ENCODE data around the gene CFAP68. TPM values are rescaled to one million over a fixed set of nuclear protein-coding genes. Genes with fewer than 3 reads are reported as not detected.
A peak's percentile ranks its signal among the peaks of the same experiment; 100 is the strongest.

Gene CFAP68
- total and polyA plus RNA-seq, 9 of the 15 experiments (the other 6 are each of a cell fraction or from before 2014, with no cell fraction given) = 22.8 to 72.3 (median 52.5) TPM

DNA sequence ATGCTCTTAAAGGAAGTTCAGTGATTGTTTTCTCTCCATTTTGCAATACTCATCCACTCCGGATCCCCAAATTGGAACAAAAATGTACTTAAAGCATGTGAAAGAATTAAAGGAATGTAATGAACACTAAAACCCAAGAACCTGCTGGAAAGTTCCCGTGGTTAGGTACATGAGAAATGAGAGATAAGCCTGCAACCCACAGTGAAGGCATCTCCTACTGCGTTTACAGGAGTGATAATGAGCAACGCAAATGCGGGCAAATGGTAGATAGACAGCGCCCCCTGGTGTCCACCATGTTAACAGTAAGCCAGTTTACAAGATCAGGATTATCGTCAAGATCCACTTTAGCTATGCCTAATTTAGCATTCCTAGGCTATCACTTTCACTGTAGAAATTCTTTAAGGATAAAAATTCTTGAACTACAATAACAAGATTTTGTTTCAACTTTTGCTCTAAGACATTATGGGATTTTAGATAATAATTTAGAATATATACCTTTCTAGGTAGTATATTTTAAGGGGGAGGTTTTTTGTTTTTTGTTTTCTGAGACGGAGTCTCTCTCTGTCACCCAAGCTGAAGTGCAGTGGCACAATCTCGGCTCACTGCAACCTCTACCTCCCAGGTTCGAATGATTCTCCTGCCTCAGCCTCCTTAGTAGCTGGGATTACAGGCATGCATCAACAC is 37.8 kb upstream of the CFAP68 start:
- H2AFZ ChIP-seq (ENCODE audit: low read depth, low read length) = no peak overlapping the region
- FAIRE-seq = peak; percentile 96
- TF ChIP-seq JUND (IDR thresholded peaks at IDR 0.05; ENCODE audit: borderline replicate concordance, low read depth, low read length) (peak; percentile 55; the same call in 1 of the 2 replicates), JUND (tag; IDR thresholded peaks at IDR 0.05; ENCODE audit: borderline replicate concordance, low read depth, low read length) (no peak; the same call in 2 of the 3 replicates), CBFA2T3 (IDR thresholded peaks at IDR 0.05) (peak; percentile 54), REST (IDR thresholded peaks at IDR 0.05; ENCODE audit: borderline replicate concordance) (peak; percentile 85), REST (CRISPR knock-in tag; IDR thresholded peaks at IDR 0.05; ENCODE audit: low read depth) (no peak), CEBPG (CRISPR knock-in tag; IDR thresholded peaks at IDR 0.05) (no peak), CEBPG (tag; conservative IDR thresholded peaks at IDR 0.05 in 1 of 2, IDR thresholded peaks at IDR 0.05 in 1 of 2) (0 out of 4 replicates have a peak, but pooled peaks of 1 of the 2 experiments have one; percentile 23), PYGO2 (tag; IDR thresholded peaks at IDR 0.05) (no peak), NCOR1 (IDR thresholded peaks at IDR 0.05) (peak; percentile 30; the same call in 1 of the 2 replicates), HDAC1 (IDR thresholded peaks at IDR 0.05) (peak in 1 of 2 experiments; percentile 9; a peak in 1 of 4 replicates), ZNF668 (CRISPR knock-in tag; IDR thresholded peaks at IDR 0.05) (no peak), BRF2 (IDR thresholded peaks at IDR 0.05; ENCODE audit: borderline replicate concordance, insufficient read depth, insufficient read length) (no peak), CREBBP (IDR thresholded peaks at IDR 0.05; ENCODE audit: low read depth, low read length) (no peak)

More for the DNA sequence above, 37.8 kb upstream of the CFAP68 start:
- ATAC-seq (peak; percentile 99), DNase-seq (ENCODE audit: extremely low read depth in 1 of 4, low spot score in 3 of 4) (peak; percentile 67 to 92 (median 74))
- no peaks in the 10 kb centered on the region for H4K20me1 ChIP-seq (replicated peaks; ENCODE audit: control insufficient read depth, insufficient read depth, low read length)
- intact Hi-C loops (cut with micrococcal nuclease) (loop anchor here (1.0 kb wide), 5 partner anchors 64 to 387 kb away; partner anchors contain the start of gene SIK2), in situ Hi-C loops (cut with MboI) (loop anchor here (5.0 to 10.0 kb wide), 2 partner anchors 239 to 387 kb away; partner anchors contain the start of gene SIK2)
- H3K36me3 ChIP-seq (ENCODE audit: control insufficient read depth, insufficient read depth, low read length) = peaks cover 43% of the 10 kb centered on the region
- no peaks in the 10 kb centered on the region for H3K9me3 ChIP-seq (replicated peaks; ENCODE audit: control insufficient read depth, insufficient read depth, low read depth, low read length)
- ChIA-PET CTCF (ENCODE audit: low intra/inter-chr PET ratio) (interaction anchor here (0.7 to 3.7 kb wide), 9 partner anchors 65 to 1640 kb away, joined by 3 to 31 read pairs (median 9); partner anchors contain the start of gene SIK2), POLR2A (interaction anchor here (0.7 to 2.1 kb wide), 2 partner anchors 8 to 136 kb away, joined by 3 to 4 read pairs; no protein-coding TSS in a partner anchor)
- no peaks in the 10 kb centered on the region for H3K9me1 ChIP-seq (ENCODE audit: control insufficient read depth, insufficient read depth, low read length)
- BruUV-seq (replicated peaks) = no TSS peak
- no peaks in the 10 kb centered on the region for H3K79me2 ChIP-seq (ENCODE audit: control insufficient read depth, insufficient read depth, low read length)
- H3K27me3 ChIP-seq (ENCODE audit: control insufficient read depth in 2 of 2, insufficient read depth in 2 of 2, low read length in 2 of 2) = no peaks in the 10 kb centered on the region
- no peak overlapping the region for H3K27ac ChIP-seq (ENCODE audit: extremely low read depth, low read depth, low read length)
- H3K9ac ChIP-seq (ENCODE audit: insufficient read depth in 1 of 2, low read depth in 2 of 2, low read length in 2 of 2) = no peak overlapping the region
- 17% methylated on average over 10 of the region's 10 CpGs for WGBS (ENCODE audit: insufficient coverage, low coverage, missing lambda C conversion rate)
- H3K4me2 ChIP-seq (ENCODE audit: insufficient read depth, low read length) = no peak overlapping the region
- no peak overlapping the region for H3K4me3 ChIP-seq
- H3K4me1 ChIP-seq (replicated peaks in 1 of 2; ENCODE audit: control insufficient read depth in 2 of 2, insufficient read depth in 2 of 2, low read length in 2 of 2) = peaks cover 0 to 3% of the 10 kb centered on the region in 2 experiments; a peak in 2 of 5 replicates
